Aorta (tissue), 5 donors: Measurements from ENCODE around the gene PYGM. TPM values are rescaled to one million over a fixed set of nuclear protein-coding genes. Genes with fewer than 3 reads are reported as not detected.
A peak's percentile ranks its signal among the peaks of the same experiment; 100 is the strongest.

Source experiments
- ATAC-seq: fragments of 200-7000 bp; cut with Tn5 transposase; one replicate; pipeline ENCODE4 v1.9.1; 2022; ENCODE audit warnings: moderate library complexity; ENCODE audit not compliant: low FRiP score
- DNase-seq, 2 donors: peaks; one replicate each; pipeline ENCODE4 v3.0.0-alpha.2; 2020
- H3K27ac ChIP-seq, 2 donors: one replicate each; pipeline ENCODE4 v1.5.1; 2013; ENCODE audit warnings: low read length in 2 of 2, mild to moderate bottlenecking in 2 of 2, moderate library complexity in 2 of 2, control low read depth in 1 of 2, inconsistent platforms in 1 of 2, low read depth in 1 of 2
- H3K27me3 ChIP-seq, 2 donors: one replicate each; pipeline ENCODE4 v1.6.1; 2013; ENCODE audit warnings: control low read depth in 1 of 2, low read length in 1 of 2, mild to moderate bottlenecking in 1 of 2, moderate library complexity in 1 of 2; ENCODE audit not compliant: insufficient read depth in 2 of 2, control insufficient read depth in 1 of 2
- H3K36me3 ChIP-seq, 2 donors: one replicate each; pipeline ENCODE4 v1.6.1; 2013; ENCODE audit warnings: control low read depth in 1 of 2, low read length in 1 of 2, mild to moderate bottlenecking in 1 of 2; ENCODE audit not compliant: insufficient read depth in 2 of 2, control insufficient read depth in 1 of 2
- H3K4me1 ChIP-seq, 2 donors: one replicate each; pipeline ENCODE4 v1.6.1; 2013; ENCODE audit warnings: low read length in 2 of 2, control low read depth in 1 of 2, mild to moderate bottlenecking in 1 of 2, moderate library complexity in 1 of 2; ENCODE audit not compliant: insufficient read depth in 2 of 2, control insufficient read depth in 1 of 2
- H3K4me3 ChIP-seq, 2 donors: one replicate each; pipeline ENCODE4 v1.5.1; 2013; ENCODE audit warnings: low read length in 2 of 2, control low read depth in 1 of 2, mild to moderate bottlenecking in 1 of 2
- H3K9me3 ChIP-seq: one replicate; pipeline ENCODE4 v1.6.1; 2013; ENCODE audit warnings: mild to moderate bottlenecking, low read length; ENCODE audit not compliant: control insufficient read depth
- WGBS, 2 donors: extraction: QIAGEN DNeasy Blood & Tissue Kit; methylation state at CpG; one replicate each; pipeline ENCODE4 v1.1.7; 2013; 5-methylcytosine and 5-hydroxymethylcytosine counted together
- intact Hi-C, 2 donors: fragments of 100-400 bp; cut with DNase I; formaldehyde crosslinking; loops; one replicate each; pipeline versions ENCODE4 v1.14.2 to v1.15.0; 2022
- polyA plus RNA-seq, 2 donors: library from polyadenylated mRNA; stranded (reverse); fragments of 200-250 nt; gene quantifications; one replicate each; pipeline ENCODE4 v1.2.3, GENCODE V29; 2013
- total RNA-seq, 2 donors: library from RNA; stranded (reverse); fragmentation: NEBNext Ultra II Directional; extraction: Animal tissue kit (Norgen Biotek cat#: 25700); gene quantifications; one replicate each; pipeline ENCODE4 v1.2.1, GENCODE V29; 2021
- donor health status: healthy with polysubstance abuse.
- donor health status: Bipolar disorder and iron deficiency.
- donor health status: DM: no; HTN: no; CAD: no.
- donor health status: DM: no; HTN: no; CAD: no.
- donor health status: DM: yes; HTN: yes; CAD: no.

Gene PYGM
- total and polyA plus RNA-seq, 4 donors: 1.9 to 12.9 (median 12.0) TPM

GRCh38 chr11:64744544-64745188 is 15.1 kb downstream of the PYGM start:
- intact Hi-C loops: loop anchor here in 1 of 2 donors (2.0 kb wide), 1 partner anchor 32 kb away; no protein-coding TSS in a partner anchor
- Histone ChIP-seq H3K4me1 (no peaks in the 10 kb centered on the region), H3K27ac (peak overlapping the region; percentile 88 to 91), H3K9me3 (no peaks in the 10 kb centered on the region), H3K27me3 (no peaks in the 10 kb centered on the region), H3K36me3 (no peaks in the 10 kb centered on the region), H3K4me3 (peak overlapping the region; percentile 65 to 91)
- 1% methylated on average over 15 to 89 of the region's 89 CpGs for WGBS, 2 donors
- no peak for ATAC-seq
- DNase-seq: peak in 1 of 2 donors; percentile 85

GRCh38 chr11:64743591-64744543 is 15.9 kb downstream of the PYGM start, which contains the start of gene RASGRP2:
TSS of gene RASGRP2 (minus strand) at chr11:64744142. CDS start at chr11:64742866, 1,276 bp downstream.
- peak within 1 kb of the TSS; percentile 65 to 91 for H3K4me3 ChIP-seq
- ATAC-seq (peak; percentile 75), DNase-seq (peak; percentile 90 to 96)
- WGBS, 2 donors: 0 to 1% methylated on average over 52 to 57 of the region's 57 CpGs
- no peaks in the 10 kb centered on the region for H3K4me1 ChIP-seq
- H3K9me3 ChIP-seq: no peaks in the 10 kb centered on the region
- H3K27me3 ChIP-seq: no peaks in the 10 kb centered on the region
- H3K36me3 ChIP-seq: no peaks in the 10 kb centered on the region
- intact Hi-C loops: loop anchor here in 1 of 2 donors (2.0 kb wide), 1 partner anchor 33 kb away; no protein-coding TSS in a partner anchor
- peak within 1 kb of the TSS; percentile 88 to 91 for H3K27ac ChIP-seq

GRCh38 chr11:64742889-64743590 is 16.7 kb downstream of the PYGM start:
- Histone ChIP-seq H3K9me3 (no peaks in the 10 kb centered on the region), H3K4me3 (peak overlapping the region; percentile 27 to 66), H3K27ac (peak overlapping the region; percentile 1 to 38), H3K4me1 (no peaks in the 10 kb centered on the region), H3K36me3 (no peaks in the 10 kb centered on the region), H3K27me3 (no peaks in the 10 kb centered on the region)
- intact Hi-C loops: no loop called here
- peak; percentile 87 to 94 for DNase-seq
- peak; percentile 81 for ATAC-seq
- 0 to 1% methylated on average over 52 to 58 of the region's 58 CpGs for WGBS, 2 donors

GRCh38 chr11:64742087-64742888 is 17.5 kb downstream of the PYGM start:
- Histone ChIP-seq H3K27me3 (no peaks in the 10 kb centered on the region), H3K36me3 (no peaks in the 10 kb centered on the region), H3K9me3 (no peaks in the 10 kb centered on the region), H3K4me1 (no peaks in the 10 kb centered on the region), H3K4me3 (peak overlapping the region; percentile 27 to 66), H3K27ac (peak overlapping the region in 1 of 2 donors; percentile 19)
- ATAC-seq: peak; percentile 0
- 40 to 42% methylated on average over 52 to 54 of the region's 54 CpGs for WGBS, 2 donors
- intact Hi-C loops: no loop called here
- DNase-seq: no peak

GRCh38 chr11:64741375-64742086 is 18.2 kb downstream of the PYGM start:
- DNase-seq (no peak), ATAC-seq (no peak)
- Histone ChIP-seq H3K27me3 (no peaks in the 10 kb centered on the region), H3K27ac (no peak overlapping the region), H3K36me3 (no peaks in the 10 kb centered on the region), H3K4me1 (no peaks in the 10 kb centered on the region), H3K4me3 (no peak overlapping the region), H3K9me3 (no peaks in the 10 kb centered on the region)
- intact Hi-C loops: no loop called here
- WGBS, 2 donors: 82% methylated on average over 24 of the region's 24 CpGs

GRCh38 chr11:64739871-64740270 is 19.9 kb downstream of the PYGM start:
- Histone ChIP-seq H3K4me3 (no peak overlapping the region), H3K36me3 (peaks cover 0 to 2% of the 10 kb centered on the region in 2 donors), H3K4me1 (no peaks in the 10 kb centered on the region), H3K27me3 (no peaks in the 10 kb centered on the region), H3K9me3 (no peaks in the 10 kb centered on the region), H3K27ac (no peak overlapping the region)
- 93 to 98% methylated on average over 12 of the region's 12 CpGs for WGBS, 2 donors
- DNase-seq (no peak), ATAC-seq (no peak)
- intact Hi-C loops: no loop called here

GRCh38 chr11:64736654-64737053 is 23.1 kb downstream of the PYGM start:
- WGBS, 2 donors: 89 to 93% methylated on average over 15 of the region's 15 CpGs
- Histone ChIP-seq H3K27ac (no peak overlapping the region), H3K4me1 (no peaks in the 10 kb centered on the region), H3K27me3 (no peaks in the 10 kb centered on the region), H3K9me3 (no peaks in the 10 kb centered on the region), H3K36me3 (peaks cover 0 to 3% of the 10 kb centered on the region in 2 donors), H3K4me3 (no peak overlapping the region)
- no peak for ATAC-seq
- DNase-seq: no peak
- intact Hi-C loops: no loop called here
